CD4-positive, alpha-beta T cell (primary cell): ENCODE data around the gene PRKAR2B. TPM values are rescaled to one million over a fixed set of nuclear protein-coding genes. Genes with fewer than 3 reads are reported as not detected.

Experiments
- ATAC-seq: fragments of 200-7000 bp; cut with Tn5 transposase; one replicate; pipeline ENCODE4 v1.10.0; 2022; ENCODE audit warnings: mild to moderate bottlenecking; ENCODE audit not compliant: poor library complexity
- CTCF ChIA-PET: fragments of 350-600 bp; sonication (Branson Sonifier 250); formaldehyde crosslinking; loops from one replicate; lab custom pipeline; 2021; ENCODE audit warnings: antibody characterized with exemption, inconsistent platforms; lab: Charles Lee
- POLR2A ChIA-PET: fragments of 350-600 bp; sonication (Branson Sonifier 250); formaldehyde crosslinking; loops from one replicate; lab custom pipeline; 2021; ENCODE audit warnings: antibody characterized with exemption, inconsistent platforms; lab: Charles Lee
- DNase-seq, 14 experiments: peaks; one replicate each; pipeline ENCODE4 v3.0.0-alpha.2; 2013 to 2020; ENCODE audit warnings: mixed read lengths in 2 of 14
- H3K27ac ChIP-seq, 2 donors: one replicate each; pipeline versions ENCODE4 v1.5.1 to v1.7.0; 2013; ENCODE audit warnings: low read length in 2 of 2, low read depth in 1 of 2, mild to moderate bottlenecking in 1 of 2
- H3K27me3 ChIP-seq, 2 experiments: 1 replicate in 1 of 2; 2 replicates in 1 of 2; pipeline versions ENCODE4 v1.6.1 to v1.7.0; 2013; ENCODE audit warnings: low read length in 2 of 2, control low read depth in 1 of 2, mild to moderate bottlenecking in 1 of 2, moderate library complexity in 1 of 2; ENCODE audit not compliant: insufficient read depth in 2 of 2, control insufficient read depth in 1 of 2
- H3K36me3 ChIP-seq: one replicate; pipeline ENCODE4 v1.6.1; 2013; ENCODE audit warnings: low read length, control low read depth; ENCODE audit not compliant: insufficient read depth
- H3K4me1 ChIP-seq: one replicate; pipeline ENCODE4 v1.6.1; 2013; ENCODE audit warnings: low read length, control low read depth; ENCODE audit not compliant: insufficient read depth
- H3K4me3 ChIP-seq: one replicate; pipeline ENCODE4 v1.5.1; 2013; ENCODE audit warnings: mild to moderate bottlenecking, low read length, moderate library complexity
- H3K9me3 ChIP-seq, 2 experiments: 1 replicate in 1 of 2; 2 replicates in 1 of 2; pipeline versions ENCODE4 v1.6.1 to v1.7.0; 2013; ENCODE audit warnings: low read length in 2 of 2, mild to moderate bottlenecking in 2 of 2, control low read depth in 1 of 2, moderate library complexity in 1 of 2; ENCODE audit not compliant: control insufficient read depth in 1 of 2, insufficient read depth in 1 of 2
- H3K27ac Mint-ChIP-seq: one replicate; pipeline ENCODE4 v1.8.0; 2020; ENCODE audit warnings: mixed read lengths
- H3K27me3 Mint-ChIP-seq: one replicate; pipeline ENCODE4 v1.8.0; 2021; ENCODE audit warnings: mixed read lengths
- H3K36me3 Mint-ChIP-seq: one replicate; pipeline ENCODE4 v1.8.0; 2021; ENCODE audit warnings: low read depth, mixed read lengths
- H3K4me1 Mint-ChIP-seq: one replicate; pipeline ENCODE4 v1.8.0; 2021; ENCODE audit warnings: low read depth, mixed read lengths
- H3K4me3 Mint-ChIP-seq: one replicate; pipeline ENCODE4 v1.8.0; 2020; ENCODE audit warnings: mild to moderate bottlenecking, mixed read lengths
- H3K9me3 Mint-ChIP-seq: one replicate; pipeline ENCODE4 v1.8.0; 2020; ENCODE audit warnings: mixed read lengths
- CTCF ChIP-seq: fragments of 200-600 bp; IDR thresholded peaks from one replicate; pipeline ENCODE4 v1.8.0; 2022; ENCODE audit warnings: antibody characterized with exemption, mild to moderate bottlenecking
- intact Hi-C, 2 experiments: fragments of 100-400 bp; cut with DNase I in 1 of 2; cut with micrococcal nuclease in 1 of 2; formaldehyde crosslinking; loops; one replicate each; pipeline versions ENCODE4 v1.15.1 to v1.9.0; 2023 to 2025; cut with DNase I, micrococcal nuclease
- total RNA-seq, 174 experiments: library from RNA in 2 of 174; stranded (reverse) in 2 of 174; gene quantifications; one replicate each; pipeline ENCODE4 v1.2.3 and lab custom pipeline; 2021 to 2026

Gene PRKAR2B
- total RNA-seq, 2 experiments from 2014 or later: 0.41 to 0.42 TPM

- H3K4me1 ChIP-seq: no peaks in the 10 kb centered on the region
- no peaks in the 10 kb centered on the region for H3K9me3 Mint-ChIP-seq
- intact Hi-C loops: no loop called here
- no peaks in the 10 kb centered on the region for H3K36me3 ChIP-seq
- no peaks in the 10 kb centered on the region for H3K36me3 Mint-ChIP-seq
- TF ChIP-seq CTCF: no peak
- POLR2A ChIA-PET: no interaction called here
- DNase-seq: no peak
- H3K9me3 ChIP-seq: no peaks in the 10 kb centered on the region
- CTCF ChIA-PET: no interaction called here
- H3K27me3 Mint-ChIP-seq: peaks cover 6% of the 10 kb centered on the region
- no peaks in the 10 kb centered on the region for H3K27me3 ChIP-seq
- H3K4me3 ChIP-seq: no peak overlapping the region
- no peak for ATAC-seq
- no peak overlapping the region for H3K4me3 Mint-ChIP-seq
- no peak overlapping the region for H3K27ac ChIP-seq
- H3K27ac Mint-ChIP-seq: no peak overlapping the region
- no peaks in the 10 kb centered on the region for H3K4me1 Mint-ChIP-seq
Measured at GRCh38 chr7:107009846-107010203, 34.7 kb upstream of the PRKAR2B start.

GRCh38 chr7:107012691-107013090, 31.8 kb upstream of the PRKAR2B start:
- Histone ChIP-seq H3K27ac (no peak overlapping the region), H3K27me3 (no peaks in the 10 kb centered on the region), H3K36me3 (no peaks in the 10 kb centered on the region), H3K4me3 (no peak overlapping the region), H3K9me3 (no peaks in the 10 kb centered on the region), H3K4me1 (no peaks in the 10 kb centered on the region)
- no peaks in the 10 kb centered on the region for H3K36me3 Mint-ChIP-seq
- no peak for DNase-seq
- H3K9me3 Mint-ChIP-seq: no peaks in the 10 kb centered on the region
- no peak for TF ChIP-seq CTCF
- no peak for ATAC-seq
- POLR2A ChIA-PET: no interaction called here
- peaks cover 6% of the 10 kb centered on the region for H3K27me3 Mint-ChIP-seq
- H3K4me3 Mint-ChIP-seq: no peak overlapping the region
- no peaks in the 10 kb centered on the region for H3K4me1 Mint-ChIP-seq
- intact Hi-C loops: no loop called here
- H3K27ac Mint-ChIP-seq: no peak overlapping the region
- CTCF ChIA-PET: no interaction called here

GRCh38 chr7:107014387-107015023, 30.0 kb upstream of the PRKAR2B start:
- H3K36me3 ChIP-seq: no peaks in the 10 kb centered on the region
- H3K36me3 Mint-ChIP-seq: no peaks in the 10 kb centered on the region
- no peak overlapping the region for H3K4me3 Mint-ChIP-seq
- CTCF ChIA-PET: no interaction called here
- no peaks in the 10 kb centered on the region for H3K27me3 ChIP-seq
- H3K9me3 ChIP-seq: no peaks in the 10 kb centered on the region
- no peaks in the 10 kb centered on the region for H3K4me1 Mint-ChIP-seq
- ATAC-seq: no peak
- peaks cover 6% of the 10 kb centered on the region for H3K27me3 Mint-ChIP-seq
- TF ChIP-seq CTCF: no peak
- H3K9me3 Mint-ChIP-seq: no peaks in the 10 kb centered on the region
- H3K4me1 ChIP-seq: no peaks in the 10 kb centered on the region
- no peak overlapping the region for H3K4me3 ChIP-seq
- intact Hi-C loops: no loop called here
- no peak for DNase-seq
- POLR2A ChIA-PET: no interaction called here
- no peak overlapping the region for H3K27ac Mint-ChIP-seq
- H3K27ac ChIP-seq: no peak overlapping the region
